Cardiac septum (tissue), 1 donor: Measurements from ENCODE around the gene EVL. TPM values are rescaled to one million over a fixed set of nuclear protein-coding genes. Genes with fewer than 3 reads are reported as not detected.
"Not testable (repeated sequence)": the region's sequence is repeated elsewhere in the genome, so short reads cannot be mapped to it uniquely, and the experiment has no call there.

ENCODE experiments used
- DNase-seq: peaks from one replicate; pipeline ENCODE4 v3.0.0-alpha.2; 2020; ENCODE audit warnings: low spot score
- intact Hi-C: fragments of 100-400 bp; cut with DNase I; formaldehyde crosslinking; loops from one replicate; pipeline ENCODE4 v1.14.0; 2022
- long read RNA-seq: library from polyadenylated mRNA; unstranded; transcript quantifications from one replicate; pipeline ENCODE4 v2.0.0, GENCODE V29; 2021
- total RNA-seq: library from RNA; stranded (reverse); fragmentation: NEBNext Ultra II Directional; extraction: Animal tissue kit (Norgen Biotek cat#: 25700); gene quantifications from one replicate; pipeline ENCODE4 v1.2.1, GENCODE V29; 2021
- donor health status: DM: no; HTN: no; CAD: no.

EVL gene
- total RNA-seq = 46.3 TPM
- long read RNA-seq, transcript EVL-202 (14 exons, 2,353 nt) = major isoform, 12 of 35 reads
- long read RNA-seq, partial matches to known transcripts = 15 of 35 reads
- long read RNA-seq, other reads (novel, unspliced or antisense) = 6 of 35 reads

- intact Hi-C loops = no loop called here
Measured at GRCh38 chr14:100065111-100065871, at the start of gene EVL. EVL (plus strand) TSS chr14:100065422; CDS start chr14:100065501, 79 bp downstream.

GRCh38 chr14:100017553-100017952, 47.7 kb upstream of the EVL start:
- intact Hi-C loops = no loop called here
- no peak for DNase-seq

More at GRCh38 chr14:100065111-100065871, at the start of gene EVL:
- no peak for DNase-seq

GRCh38 chr14:100018054-100018453, 47.2 kb upstream of the EVL start:
- no peak for DNase-seq
- intact Hi-C loops = no loop called here

GRCh38 chr14:100018482-100018881, 46.7 kb upstream of the EVL start:
- intact Hi-C loops = no loop called here
- DNase-seq = no peak

- intact Hi-C loops = no loop called here
- DNase-seq = no peak
Measured at GRCh38 chr14:100019156-100019744, 46.0 kb upstream of the EVL start.

- DNase-seq = no peak
- intact Hi-C loops = no loop called here
Measured at GRCh38 chr14:100020629-100021028, 44.6 kb upstream of the EVL start.

GRCh38 chr14:100022772-100023451, 42.3 kb upstream of the EVL start:
- intact Hi-C loops = no loop called here
- no peak for DNase-seq

- intact Hi-C loops = no loop called here
- DNase-seq = no peak
Measured at GRCh38 chr14:100025111-100025510, 40.1 kb upstream of the EVL start.

- no peak for DNase-seq
- intact Hi-C loops = no loop called here
Measured at GRCh38 chr14:100027771-100028490, 37.3 kb upstream of the EVL start.

- DNase-seq = no peak
- intact Hi-C loops = no loop called here
Measured at GRCh38 chr14:100028990-100029677, 36.1 kb upstream of the EVL start.

- intact Hi-C loops, DNase-seq: not testable (repeated sequence)
Measured at GRCh38 chr14:100030006-100030405, 35.2 kb upstream of the EVL start.

GRCh38 chr14:100030452-100031153, 34.6 kb upstream of the EVL start:
- DNase-seq = no peak
- intact Hi-C loops = no loop called here

GRCh38 chr14:100031506-100032281, 33.5 kb upstream of the EVL start:
- intact Hi-C loops = no loop called here
- DNase-seq = no peak

- no peak for DNase-seq
- intact Hi-C loops = no loop called here
Measured at GRCh38 chr14:100032738-100033137, 32.5 kb upstream of the EVL start.

- intact Hi-C loops = no loop called here
Measured at GRCh38 chr14:100033347-100034075, 31.7 kb upstream of the EVL start.

GRCh38 chr14:100034468-100034867, 30.8 kb upstream of the EVL start:
- DNase-seq = no peak
- intact Hi-C loops = no loop called here

More at GRCh38 chr14:100033347-100034075, 31.7 kb upstream of the EVL start:
- no peak for DNase-seq

- DNase-seq = no peak
- intact Hi-C loops = no loop called here
Measured at GRCh38 chr14:100034961-100035500, 30.2 kb upstream of the EVL start.
